Measurements from ENCODE around the gene DCT.

The DCT gene

DNA sequence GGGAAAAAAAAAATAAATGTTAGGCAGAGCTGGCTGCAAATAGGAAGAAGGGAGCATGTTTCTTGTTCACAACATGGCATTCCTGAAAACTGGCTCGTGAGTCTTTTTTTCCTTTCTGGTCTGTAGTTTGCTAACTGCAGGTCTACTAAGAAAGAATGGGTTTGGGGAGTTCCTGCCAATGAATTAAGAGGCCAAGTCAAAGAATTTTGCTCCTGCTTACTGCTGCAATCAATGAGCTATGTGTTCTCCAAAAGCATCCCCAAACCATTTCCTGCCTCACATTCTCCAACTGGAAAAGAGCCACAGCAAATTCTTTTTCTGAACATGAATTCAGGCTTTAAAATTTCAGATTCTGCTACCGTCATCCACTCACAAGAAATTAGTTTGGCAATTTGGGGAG is 88.6 kb downstream of the DCT start:
- DNase-seq: no peak

GRCh38 chr13:94389604-94390351 is 89.7 kb downstream of the DCT start:
- no peak for DNase-seq

GRCh38 chr13:94387047-94387446 is 92.4 kb downstream of the DCT start:
- no peak for DNase-seq

Measured in suppressor macrophage treated with lipopolysaccharide for 1 hour (primary cell).